Tibial artery (tissue), 4 donors: ENCODE data around the gene MRPL34.
"Not testable (repeated sequence)": the region's sequence is repeated elsewhere in the genome, so short reads cannot be mapped to it uniquely, and the experiment has no call there.

Experiments
- DNase-seq, 2 donors: peaks; one replicate each; pipeline ENCODE4 v3.0.0-alpha.2; 2019
- H3K27ac ChIP-seq, 2 donors: fragments of 200-600 bp; sonication (generic) in 1 of 2; 1 replicate in 1 of 2; 2 replicates in 1 of 2; pipeline ENCODE4 v1.5.1; 2018 to 2019; ENCODE audit warnings: mild to moderate bottlenecking in 1 of 2
- H3K27me3 ChIP-seq, 2 donors: fragments of 200-600 bp; sonication (generic) in 1 of 2; one replicate each; pipeline versions ENCODE4 v1.5.1 to v1.6.0; 2016 to 2019
- H3K36me3 ChIP-seq, 3 donors: fragments of 200-600 bp; sonication (generic) in 2 of 3; one replicate each; pipeline ENCODE4 v1.5.1; 2016 to 2019; ENCODE audit warnings: mild to moderate bottlenecking in 2 of 3
- H3K4me1 ChIP-seq, 4 donors: fragments of 200-600 bp; sonication (generic) in 2 of 4; 1 replicate in 3 of 4; 2 replicates in 1 of 4; pipeline ENCODE4 v1.5.1; 2016 to 2019
- H3K4me3 ChIP-seq, 2 donors: fragments of 200-600 bp; sonication (generic) in 1 of 2; 1 replicate in 1 of 2; 2 replicates in 1 of 2; pipeline ENCODE4 v1.5.1; 2018 to 2019; ENCODE audit warnings: mild to moderate bottlenecking in 2 of 2
- H3K9me3 ChIP-seq, 3 donors: fragments of 200-600 bp; sonication (generic) in 1 of 3; one replicate each; pipeline ENCODE4 v1.5.1; 2016 to 2019
- intact Hi-C: fragments of 100-400 bp; cut with DNase I; formaldehyde crosslinking; loops from one replicate; pipeline ENCODE4 v1.15.0; 2023; ENCODE audit warnings: low total_unique reads
- TF ChIP-seq, protein P1 (sequence below), 2 experiments: fragments of 200-600 bp in 1 of 2; fragments of 450-650 bp in 1 of 2; IDR thresholded peaks; one replicate each; pipeline ENCODE4 v1.5.1; 2017 to 2019; ENCODE audit warnings: antibody characterized with exemption in 2 of 2, mild to moderate bottlenecking in 1 of 2, moderate library complexity in 1 of 2

MRPL34 gene

DNA sequence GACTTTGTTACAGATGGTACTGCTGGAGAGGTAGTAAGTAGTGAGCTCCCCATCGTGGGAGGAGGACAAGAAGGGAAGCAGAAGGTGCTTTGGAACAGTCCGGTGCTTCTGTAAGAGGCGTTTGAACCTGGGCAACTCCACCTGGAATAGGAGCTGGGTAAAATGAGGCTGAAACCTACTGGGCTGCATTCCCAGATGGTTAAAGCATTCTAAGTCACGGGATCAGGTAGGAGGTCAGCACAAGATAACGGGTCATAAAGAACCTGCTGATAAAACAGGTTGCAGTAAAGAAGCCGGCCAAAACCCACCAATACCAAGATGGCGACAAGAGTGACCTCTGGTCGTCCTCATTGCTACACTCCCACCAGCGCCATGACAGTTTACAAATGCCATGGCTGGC lies 18.9 kb upstream of the MRPL34 start:
- no peaks in the 10 kb centered on the region for H3K9me3 ChIP-seq
- H3K27me3 ChIP-seq, result peaks cover 0 to 26% of the 10 kb centered on the region in 2 donors
- H3K27ac ChIP-seq, result no peak overlapping the region
- H3K36me3 ChIP-seq, result no peaks in the 10 kb centered on the region
- no peak for DNase-seq
- TF ChIP-seq, protein P1, sequence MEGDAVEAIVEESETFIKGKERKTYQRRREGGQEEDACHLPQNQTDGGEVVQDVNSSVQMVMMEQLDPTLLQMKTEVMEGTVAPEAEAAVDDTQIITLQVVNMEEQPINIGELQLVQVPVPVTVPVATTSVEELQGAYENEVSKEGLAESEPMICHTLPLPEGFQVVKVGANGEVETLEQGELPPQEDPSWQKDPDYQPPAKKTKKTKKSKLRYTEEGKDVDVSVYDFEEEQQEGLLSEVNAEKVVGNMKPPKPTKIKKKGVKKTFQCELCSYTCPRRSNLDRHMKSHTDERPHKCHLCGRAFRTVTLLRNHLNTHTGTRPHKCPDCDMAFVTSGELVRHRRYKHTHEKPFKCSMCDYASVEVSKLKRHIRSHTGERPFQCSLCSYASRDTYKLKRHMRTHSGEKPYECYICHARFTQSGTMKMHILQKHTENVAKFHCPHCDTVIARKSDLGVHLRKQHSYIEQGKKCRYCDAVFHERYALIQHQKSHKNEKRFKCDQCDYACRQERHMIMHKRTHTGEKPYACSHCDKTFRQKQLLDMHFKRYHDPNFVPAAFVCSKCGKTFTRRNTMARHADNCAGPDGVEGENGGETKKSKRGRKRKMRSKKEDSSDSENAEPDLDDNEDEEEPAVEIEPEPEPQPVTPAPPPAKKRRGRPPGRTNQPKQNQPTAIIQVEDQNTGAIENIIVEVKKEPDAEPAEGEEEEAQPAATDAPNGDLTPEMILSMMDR (IDR thresholded peaks at IDR 0.05), result no peak
- intact Hi-C loops, result no loop called here
- no peak overlapping the region for H3K4me3 ChIP-seq
- H3K4me1 ChIP-seq, result peaks cover 0 to 18% (median 10%) of the 10 kb centered on the region in 4 donors

GRCh38 chr19:17289489-17289888 lies 16.2 kb upstream of the MRPL34 start:
- Histone ChIP-seq H3K36me3 (peaks cover 0 to 5% (median 0%) of the 10 kb centered on the region in 3 donors), H3K27me3 (peaks cover 0 to 9% of the 10 kb centered on the region in 2 donors), H3K4me3 (no peak overlapping the region), H3K27ac (no peak overlapping the region), H3K4me1 (peaks cover 0 to 17% (median 8%) of the 10 kb centered on the region in 4 donors), H3K9me3 (no peaks in the 10 kb centered on the region)
- intact Hi-C loops, result no loop called here
- TF ChIP-seq, protein P1 (IDR thresholded peaks at IDR 0.05), result no peak
- DNase-seq, result no peak

DNA sequence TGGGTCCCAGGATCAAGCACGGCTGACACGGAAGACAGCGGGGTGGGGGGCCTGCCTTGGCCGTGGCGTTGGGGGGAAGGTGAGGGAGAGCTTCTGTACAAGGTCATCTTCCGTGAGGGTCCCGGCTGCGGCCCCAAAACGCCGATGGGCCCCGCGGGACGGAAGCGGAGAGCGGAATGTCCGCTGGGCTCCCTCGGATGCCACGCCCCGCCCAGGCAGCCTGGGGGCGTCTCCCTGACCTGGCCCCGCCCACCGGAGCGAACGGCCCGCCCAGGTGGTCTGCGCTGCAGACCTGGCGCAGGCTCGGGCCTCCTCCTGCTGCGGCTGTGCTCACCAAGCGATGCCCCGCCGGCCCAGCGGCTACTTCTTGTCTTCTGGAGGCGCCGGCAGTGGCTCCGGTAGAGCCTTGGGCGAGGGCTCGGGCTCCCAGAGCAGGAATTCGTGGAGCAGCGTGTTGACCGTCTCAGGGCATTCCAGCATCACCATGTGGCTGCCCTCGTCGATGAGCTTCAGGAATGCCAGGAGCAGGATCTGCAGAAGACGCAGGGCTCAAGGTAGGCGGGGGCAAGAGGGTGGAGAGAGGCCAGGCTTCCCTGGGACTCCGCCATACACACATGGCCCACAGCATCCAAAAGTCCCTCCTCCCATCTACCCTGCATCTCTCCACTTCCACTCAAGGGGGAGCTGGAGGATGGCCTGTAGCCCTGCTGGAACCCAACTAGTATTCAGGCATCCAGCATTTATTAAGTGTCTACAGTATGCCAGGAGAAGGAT lies 13.2 kb upstream of the MRPL34 start:
- peaks cover 0 to 13% (median 0%) of the 10 kb centered on the region in 3 donors for H3K36me3 ChIP-seq
- DNase-seq, result peak; percentile 78 to 85
- peak overlapping the region; percentile 54 to 71 for H3K4me3 ChIP-seq
- H3K9me3 ChIP-seq, result no peaks in the 10 kb centered on the region
- peaks cover 0 to 9% of the 10 kb centered on the region in 2 donors for H3K27me3 ChIP-seq
- peak overlapping the region; percentile 56 to 78 for H3K27ac ChIP-seq
- intact Hi-C loops, result no loop called here
- peaks cover 0 to 17% (median 8%) of the 10 kb centered on the region in 4 donors for H3K4me1 ChIP-seq
- TF ChIP-seq, protein P1 (IDR thresholded peaks at IDR 0.05), result peak; percentile 72 to 74

- H3K9me3 ChIP-seq, result no peaks in the 10 kb centered on the region
- no peak for DNase-seq
- peaks cover 0 to 20% (median 7%) of the 10 kb centered on the region in 3 donors for H3K36me3 ChIP-seq
- no peak overlapping the region for H3K4me3 ChIP-seq
- H3K27ac ChIP-seq, result no peak overlapping the region
- TF ChIP-seq, protein P1 (IDR thresholded peaks at IDR 0.05), result no peak
- peaks cover 0 to 17% (median 8%) of the 10 kb centered on the region in 4 donors for H3K4me1 ChIP-seq
- intact Hi-C loops, result no loop called here
- H3K27me3 ChIP-seq, result peaks cover 0 to 8% of the 10 kb centered on the region in 2 donors
Observed at GRCh38 chr19:17293605-17294004, 12.1 kb upstream of the MRPL34 start.

- H3K27me3 ChIP-seq, result peaks cover 0 to 3% of the 10 kb centered on the region in 2 donors
- intact Hi-C loops, result no loop called here
- no peak for DNase-seq
- peaks cover 0 to 26% (median 7%) of the 10 kb centered on the region in 3 donors for H3K36me3 ChIP-seq
- TF ChIP-seq, protein P1 (IDR thresholded peaks at IDR 0.05), result no peak
- peaks cover 0 to 17% (median 8%) of the 10 kb centered on the region in 4 donors for H3K4me1 ChIP-seq
- no peak overlapping the region for H3K4me3 ChIP-seq
- H3K9me3 ChIP-seq, result no peaks in the 10 kb centered on the region
- no peak overlapping the region for H3K27ac ChIP-seq
Observed at GRCh38 chr19:17294051-17294891, 11.4 kb upstream of the MRPL34 start.

DNA sequence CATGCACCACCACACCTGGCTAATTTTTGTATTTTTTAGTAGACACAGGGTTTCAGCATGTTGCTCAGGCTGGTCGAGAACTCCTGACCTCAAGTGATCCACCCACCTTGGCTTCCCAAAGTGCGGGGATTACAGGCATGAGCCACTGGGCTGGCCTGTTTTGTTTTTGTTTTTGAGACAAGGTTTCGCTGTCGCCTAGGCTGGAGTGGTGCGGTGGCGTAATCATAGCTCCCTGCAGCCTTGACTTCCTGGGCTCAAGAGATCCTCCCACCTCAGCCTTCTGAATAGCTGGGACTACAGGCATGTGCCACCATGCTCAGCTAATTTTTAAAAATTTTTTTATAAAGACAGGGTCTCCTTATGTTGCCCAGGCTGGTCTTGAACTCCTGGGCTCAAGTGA lies 10.1 kb upstream of the MRPL34 start:
- H3K4me3 ChIP-seq, H3K9me3 ChIP-seq, DNase-seq, H3K27ac ChIP-seq, intact Hi-C loops, H3K27me3 ChIP-seq: not testable (repeated sequence)
- Histone ChIP-seq H3K36me3 (peaks cover 0 to 37% (median 7%) of the 10 kb centered on the region in 3 donors), H3K4me1 (peaks cover 0 to 12% (median 8%) of the 10 kb centered on the region in 4 donors)
